Vagina (tissue), 2 donors: ENCODE measurements around the gene SDHAF3.
"Not testable (repeated sequence)": the region's sequence is repeated elsewhere in the genome, so short reads cannot be mapped to it uniquely, and the experiment has no call there.

Source experiments
- CTCF ChIP-seq, 3 experiments: fragments of 450-650 bp in 2 of 3; fragments of 200-600 bp in 1 of 3; sonication (generic) in 1 of 3; IDR thresholded peaks; one replicate each; pipeline ENCODE4 v1.5.1; 2017 to 2019; ENCODE audit warnings: antibody characterized with exemption in 3 of 3, mild to moderate bottlenecking in 2 of 3, moderate library complexity in 2 of 3
- POLR2AphosphoS5 ChIP-seq, 2 donors: sonication (generic); formaldehyde crosslinking; IDR thresholded peaks; one replicate each; pipeline ENCODE4 v1.9.0; 2017; ENCODE audit warnings: antibody characterized with exemption in 2 of 2, mild to moderate bottlenecking in 2 of 2, low read depth in 1 of 2; ENCODE audit not compliant: insufficient read depth in 1 of 2

- not testable (repeated sequence) for TF ChIP-seq POLR2AphosphoS5 (IDR thresholded peaks at IDR 0.05; ENCODE audit: insufficient read depth in 1 of 2, low read depth in 1 of 2); CTCF (IDR thresholded peaks at IDR 0.05)
Observed at GRCh38 chr7:97123115-97123514, 5.6 kb downstream of the SDHAF3 start.
